H1 (cell line): ENCODE results near the gene TRAF3IP3. TPM values are rescaled to one million over a fixed set of nuclear protein-coding genes. Genes with fewer than 3 reads are reported as not detected.

Experiments used
- POLR2AphosphoS5 ChIP-seq: IDR thresholded peaks from 2 replicates; pipeline ENCODE4 v1.6.1; 2011; ENCODE audit warnings: low read depth, low read length
- POU5F1 ChIP-seq: IDR thresholded peaks from 2 replicates; pipeline ENCODE4 v1.6.1; 2011; ENCODE audit warnings: low read depth, mild to moderate bottlenecking, low read length, moderate library complexity
- RXRA ChIP-seq: IDR thresholded peaks from 2 replicates; pipeline ENCODE4 v1.6.1; 2011; ENCODE audit warnings: low read depth, mild to moderate bottlenecking, low read length, moderate library complexity; ENCODE audit not compliant: insufficient read depth
- SIN3A ChIP-seq, 2 experiments: IDR thresholded peaks in 1 of 2; conservative IDR thresholded peaks in 1 of 2; 2 replicates each; pipeline ENCODE4 v1.6.1; 2011 to 2012; ENCODE audit warnings: low read length in 2 of 2, improper control_type of control experiment in 1 of 2, low read depth in 1 of 2, mild to moderate bottlenecking in 1 of 2
- TAF1 ChIP-seq: IDR thresholded peaks from 2 replicates; pipeline ENCODE4 v1.6.1; 2011; ENCODE audit warnings: mild to moderate bottlenecking, low read depth, low read length
- TAF7 ChIP-seq: optimal IDR thresholded peaks from 2 replicates; pipeline ENCODE3; 2011; ENCODE audit warnings: low read depth, mild to moderate bottlenecking, inconsistent platforms, low read length, moderate library complexity, borderline replicate concordance
- TCF12 ChIP-seq: IDR thresholded peaks from 2 replicates; pipeline ENCODE4 v1.6.1; 2011; ENCODE audit warnings: low read depth, mild to moderate bottlenecking, low read length
- polyA plus RNA-seq, 7 experiments: library from polyadenylated mRNA; depleted of rRNA in 3 of 7; stranded (reverse) in 5 of 7; unstranded in 2 of 7; fragments of >200 nt in 5 of 7; fragments of 200-250 nt in 2 of 7; gene quantifications; 1 replicate in 5 of 7; 2 replicates in 1 of 7; 4 replicates in 1 of 7; pipeline versions ENCODE4 v1.2.1 to v1.2.3, GENCODE V29; 2011 to 2013; ENCODE audit warnings: missing spikeins in 2 of 7, mixed read lengths in 2 of 7
- total RNA-seq: library from RNA; stranded (reverse); fragmentation: NEBNext Ultra II Directional; extraction: Animal tissue kit (Norgen Biotek cat#: 25700); gene quantifications from 2 replicates; pipeline ENCODE4 v1.2.1, GENCODE V29; 2021
- TF ChIP-seq, protein P1 (sequence below): IDR thresholded peaks from 2 replicates; pipeline ENCODE4 v1.6.1; 2012; ENCODE audit warnings: low read length, inconsistent platforms

The TRAF3IP3 gene
- total and polyA plus RNA-seq, 2 of the 8 experiments (the other 6 are each of a cell fraction or from before 2014, with no cell fraction given), result not detected

DNA sequence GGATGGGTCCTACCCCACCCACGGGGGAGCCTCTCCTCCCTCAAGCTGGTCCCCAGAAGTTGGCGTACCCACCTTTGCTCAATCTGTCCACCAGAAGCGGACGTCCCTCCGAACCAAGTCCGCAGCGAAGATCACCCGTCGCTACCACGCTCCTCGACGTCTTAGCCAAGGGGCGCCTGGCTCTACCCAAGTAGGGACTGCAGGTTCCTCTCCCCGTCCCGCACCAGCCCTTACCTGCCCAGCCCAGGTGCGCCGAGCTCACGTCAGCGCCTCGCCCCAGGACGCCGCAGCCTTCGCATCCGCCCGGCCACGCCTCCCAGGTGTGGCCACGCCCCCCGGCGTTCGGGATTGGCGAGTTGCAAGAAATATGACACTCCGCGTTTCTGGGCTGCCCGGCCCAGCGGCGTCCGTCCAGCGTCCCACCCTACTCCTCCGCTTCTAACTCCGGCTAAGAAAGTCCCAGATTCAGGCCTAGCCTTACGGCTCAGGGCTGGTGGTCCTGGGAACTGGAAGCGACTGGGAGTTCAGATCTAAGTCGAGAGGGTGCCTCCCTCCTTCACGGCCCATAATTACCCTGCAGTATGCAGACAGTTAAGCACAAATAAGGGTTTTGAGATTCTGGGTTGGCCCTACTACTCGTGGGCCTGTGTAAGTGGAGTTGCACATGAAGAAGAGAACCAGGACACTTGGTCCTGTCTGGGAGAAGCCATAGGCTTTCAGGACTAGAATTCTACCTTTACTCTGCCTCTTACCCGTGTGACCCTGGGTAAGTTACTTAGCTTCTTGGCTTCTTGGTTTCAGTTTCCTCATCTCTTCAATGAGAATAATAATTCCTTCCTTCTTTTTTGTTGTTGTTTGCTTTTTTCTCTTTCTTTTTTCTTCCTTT lies 50.3 kb downstream of the TRAF3IP3 start, which contains the start of gene IRF6 (continued):
- TF ChIP-seq, protein P1, sequence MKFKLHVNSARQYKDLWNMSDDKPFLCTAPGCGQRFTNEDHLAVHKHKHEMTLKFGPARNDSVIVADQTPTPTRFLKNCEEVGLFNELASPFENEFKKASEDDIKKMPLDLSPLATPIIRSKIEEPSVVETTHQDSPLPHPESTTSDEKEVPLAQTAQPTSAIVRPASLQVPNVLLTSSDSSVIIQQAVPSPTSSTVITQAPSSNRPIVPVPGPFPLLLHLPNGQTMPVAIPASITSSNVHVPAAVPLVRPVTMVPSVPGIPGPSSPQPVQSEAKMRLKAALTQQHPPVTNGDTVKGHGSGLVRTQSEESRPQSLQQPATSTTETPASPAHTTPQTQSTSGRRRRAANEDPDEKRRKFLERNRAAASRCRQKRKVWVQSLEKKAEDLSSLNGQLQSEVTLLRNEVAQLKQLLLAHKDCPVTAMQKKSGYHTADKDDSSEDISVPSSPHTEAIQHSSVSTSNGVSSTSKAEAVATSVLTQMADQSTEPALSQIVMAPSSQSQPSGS, result no peak
- no peak for TF ChIP-seq RXRA
- TF ChIP-seq TAF1, result peak; percentile 82; the same call in 1 of the 2 replicates
- peak; percentile 90 for TF ChIP-seq POLR2AphosphoS5
- TF ChIP-seq TAF7, result peak; percentile 52
- TF ChIP-seq SIN3A (conservative IDR thresholded peaks at IDR 0.05 in 1 of 2, IDR thresholded peaks at IDR 0.05 in 1 of 2; ENCODE audit: low read depth in 1 of 2, low read length in 2 of 2), result peak; percentile 22 to 62; a peak in 1 of 4 replicates
- TF ChIP-seq TCF12, result peak; percentile 86; the same call in 1 of the 2 replicates
- no peak for TF ChIP-seq POU5F1
